ENCODE measurements around the gene OR6C4.

DNA sequence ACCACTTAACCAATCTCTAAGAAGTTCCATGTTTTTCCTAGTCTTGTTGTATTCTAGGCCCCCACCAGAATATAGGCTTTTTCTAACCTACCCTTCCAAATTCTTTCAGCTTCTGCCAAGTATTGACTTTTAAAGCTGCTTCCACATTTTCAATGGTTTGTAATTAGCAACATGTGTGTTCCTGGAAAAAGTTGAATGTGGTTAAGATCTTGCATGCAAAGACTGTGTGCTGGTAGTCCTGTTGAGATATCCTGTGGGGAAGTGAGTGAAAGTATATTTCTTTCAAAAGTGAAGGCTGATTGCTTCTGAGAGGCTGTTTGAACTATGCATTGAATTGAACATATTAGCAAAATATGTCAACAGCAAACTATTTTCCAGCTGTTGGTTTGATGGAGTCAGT, 646 bp upstream of the OR6C4 start:
- TF ChIP-seq EZH2 (IDR thresholded peaks at IDR 0.05) (no peak), EZH2phosphoT487 (IDR thresholded peaks at IDR 0.05; ENCODE audit: borderline replicate concordance) (no peak), JUND (IDR thresholded peaks at IDR 0.05) (no peak), POLR2A (IDR thresholded peaks at IDR 0.05; ENCODE audit: borderline replicate concordance, extremely low read depth, insufficient read depth, insufficient read length) (no peak), YY1 (IDR thresholded peaks at IDR 0.05; ENCODE audit: extremely low read depth, insufficient replicate concordance, low read depth, low read length) (no peak), SRF (IDR thresholded peaks at IDR 0.05; ENCODE audit: low read depth) (no peak), POLR2AphosphoS5 (IDR thresholded peaks at IDR 0.05; ENCODE audit: low read depth, low read length) (no peak), ELF1 (IDR thresholded peaks at IDR 0.05; ENCODE audit: borderline replicate concordance, low read depth) (no peak), SIN3A (IDR thresholded peaks at IDR 0.05; ENCODE audit: low read depth) (no peak), RAD21 (IDR thresholded peaks at IDR 0.05; ENCODE audit: low read depth) (no peak)
- TF ChIP-seq, protein P1, sequence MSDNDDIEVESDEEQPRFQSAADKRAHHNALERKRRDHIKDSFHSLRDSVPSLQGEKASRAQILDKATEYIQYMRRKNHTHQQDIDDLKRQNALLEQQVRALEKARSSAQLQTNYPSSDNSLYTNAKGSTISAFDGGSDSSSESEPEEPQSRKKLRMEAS (IDR thresholded peaks at IDR 0.05) = no peak
- TF ChIP-seq, protein P2, sequence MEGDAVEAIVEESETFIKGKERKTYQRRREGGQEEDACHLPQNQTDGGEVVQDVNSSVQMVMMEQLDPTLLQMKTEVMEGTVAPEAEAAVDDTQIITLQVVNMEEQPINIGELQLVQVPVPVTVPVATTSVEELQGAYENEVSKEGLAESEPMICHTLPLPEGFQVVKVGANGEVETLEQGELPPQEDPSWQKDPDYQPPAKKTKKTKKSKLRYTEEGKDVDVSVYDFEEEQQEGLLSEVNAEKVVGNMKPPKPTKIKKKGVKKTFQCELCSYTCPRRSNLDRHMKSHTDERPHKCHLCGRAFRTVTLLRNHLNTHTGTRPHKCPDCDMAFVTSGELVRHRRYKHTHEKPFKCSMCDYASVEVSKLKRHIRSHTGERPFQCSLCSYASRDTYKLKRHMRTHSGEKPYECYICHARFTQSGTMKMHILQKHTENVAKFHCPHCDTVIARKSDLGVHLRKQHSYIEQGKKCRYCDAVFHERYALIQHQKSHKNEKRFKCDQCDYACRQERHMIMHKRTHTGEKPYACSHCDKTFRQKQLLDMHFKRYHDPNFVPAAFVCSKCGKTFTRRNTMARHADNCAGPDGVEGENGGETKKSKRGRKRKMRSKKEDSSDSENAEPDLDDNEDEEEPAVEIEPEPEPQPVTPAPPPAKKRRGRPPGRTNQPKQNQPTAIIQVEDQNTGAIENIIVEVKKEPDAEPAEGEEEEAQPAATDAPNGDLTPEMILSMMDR (IDR thresholded peaks at IDR 0.05 in 2 of 3, conservative IDR thresholded peaks at IDR 0.05 in 1 of 3; ENCODE audit: borderline replicate concordance in 1 of 3, insufficient read depth in 1 of 3, low read depth in 2 of 3, low read length in 2 of 3) = no peak
- TF ChIP-seq, protein P3, sequence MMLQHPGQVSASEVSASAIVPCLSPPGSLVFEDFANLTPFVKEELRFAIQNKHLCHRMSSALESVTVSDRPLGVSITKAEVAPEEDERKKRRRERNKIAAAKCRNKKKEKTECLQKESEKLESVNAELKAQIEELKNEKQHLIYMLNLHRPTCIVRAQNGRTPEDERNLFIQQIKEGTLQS (IDR thresholded peaks at IDR 0.05) = no peak
- TF ChIP-seq, protein P4, sequence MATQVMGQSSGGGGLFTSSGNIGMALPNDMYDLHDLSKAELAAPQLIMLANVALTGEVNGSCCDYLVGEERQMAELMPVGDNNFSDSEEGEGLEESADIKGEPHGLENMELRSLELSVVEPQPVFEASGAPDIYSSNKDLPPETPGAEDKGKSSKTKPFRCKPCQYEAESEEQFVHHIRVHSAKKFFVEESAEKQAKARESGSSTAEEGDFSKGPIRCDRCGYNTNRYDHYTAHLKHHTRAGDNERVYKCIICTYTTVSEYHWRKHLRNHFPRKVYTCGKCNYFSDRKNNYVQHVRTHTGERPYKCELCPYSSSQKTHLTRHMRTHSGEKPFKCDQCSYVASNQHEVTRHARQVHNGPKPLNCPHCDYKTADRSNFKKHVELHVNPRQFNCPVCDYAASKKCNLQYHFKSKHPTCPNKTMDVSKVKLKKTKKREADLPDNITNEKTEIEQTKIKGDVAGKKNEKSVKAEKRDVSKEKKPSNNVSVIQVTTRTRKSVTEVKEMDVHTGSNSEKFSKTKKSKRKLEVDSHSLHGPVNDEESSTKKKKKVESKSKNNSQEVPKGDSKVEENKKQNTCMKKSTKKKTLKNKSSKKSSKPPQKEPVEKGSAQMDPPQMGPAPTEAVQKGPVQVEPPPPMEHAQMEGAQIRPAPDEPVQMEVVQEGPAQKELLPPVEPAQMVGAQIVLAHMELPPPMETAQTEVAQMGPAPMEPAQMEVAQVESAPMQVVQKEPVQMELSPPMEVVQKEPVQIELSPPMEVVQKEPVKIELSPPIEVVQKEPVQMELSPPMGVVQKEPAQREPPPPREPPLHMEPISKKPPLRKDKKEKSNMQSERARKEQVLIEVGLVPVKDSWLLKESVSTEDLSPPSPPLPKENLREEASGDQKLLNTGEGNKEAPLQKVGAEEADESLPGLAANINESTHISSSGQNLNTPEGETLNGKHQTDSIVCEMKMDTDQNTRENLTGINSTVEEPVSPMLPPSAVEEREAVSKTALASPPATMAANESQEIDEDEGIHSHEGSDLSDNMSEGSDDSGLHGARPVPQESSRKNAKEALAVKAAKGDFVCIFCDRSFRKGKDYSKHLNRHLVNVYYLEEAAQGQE (IDR thresholded peaks at IDR 0.05; ENCODE audit: low read depth) = no peak
